Measurements from ENCODE around the gene WRNIP1.

The WRNIP1 gene

DNA sequence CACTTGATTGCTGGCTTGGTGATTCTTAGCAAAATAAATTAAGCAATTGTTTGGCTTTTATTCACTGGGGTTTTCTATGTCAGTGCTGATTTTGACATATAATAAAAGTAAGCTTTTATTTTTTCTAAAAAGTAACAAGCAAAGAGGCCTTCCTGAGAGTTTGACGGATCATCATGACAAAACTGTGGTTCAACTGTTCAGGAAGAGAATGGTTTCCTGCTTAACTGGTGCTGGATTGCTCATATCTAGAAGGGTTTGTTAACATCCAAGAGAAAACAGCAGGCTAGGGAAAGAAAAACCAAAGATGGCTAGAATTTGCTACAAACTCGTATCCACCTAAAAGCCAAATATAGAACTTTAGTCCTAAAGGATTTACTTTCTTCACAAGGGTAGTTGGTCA, 55.2 kb downstream of the WRNIP1 start:
- no peak for TF ChIP-seq CTCF (IDR thresholded peaks at IDR 0.05; ENCODE audit: low read depth, low read length, missing control alignments)
- DNase-seq (ENCODE audit: low read depth) = no peak
- H3K4me3 ChIP-seq (ENCODE audit: low read depth, low read length) = no peak overlapping the region

DNA sequence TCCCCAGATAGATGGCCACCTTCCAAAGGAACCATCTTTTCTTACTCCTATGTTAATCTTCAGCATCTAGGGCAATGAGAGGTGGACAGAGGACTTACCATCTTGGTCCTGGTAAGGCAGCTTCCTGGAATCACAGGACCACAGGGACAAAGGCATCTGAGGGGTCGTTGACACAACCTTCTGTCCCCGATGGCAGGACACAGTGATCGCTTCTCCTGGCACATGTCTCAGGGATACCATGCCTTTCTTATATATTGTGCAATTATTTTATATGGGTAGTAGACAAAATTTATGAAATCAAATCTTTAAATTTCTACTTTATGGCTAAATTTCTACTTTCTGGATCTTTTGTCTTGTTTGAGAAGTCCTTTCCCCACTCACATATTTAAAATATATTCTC, 56.4 kb downstream of the WRNIP1 start:
- no peak for DNase-seq (ENCODE audit: low read depth)
- no peak for TF ChIP-seq CTCF (IDR thresholded peaks at IDR 0.05; ENCODE audit: low read depth, low read length, missing control alignments)
- H3K4me3 ChIP-seq (ENCODE audit: low read depth, low read length) = no peak overlapping the region

- no peak for DNase-seq (ENCODE audit: low read depth)
- no peak overlapping the region for H3K4me3 ChIP-seq (ENCODE audit: low read depth, low read length)
- TF ChIP-seq CTCF (IDR thresholded peaks at IDR 0.05; ENCODE audit: low read depth, low read length, missing control alignments) = no peak
These were observed 58.1 kb downstream of the WRNIP1 start for GRCh38 chr6:2823104-2823850.

GRCh38 chr6:2826131-2826530, 60.9 kb downstream of the WRNIP1 start:
- TF ChIP-seq CTCF (IDR thresholded peaks at IDR 0.05; ENCODE audit: low read depth, low read length, missing control alignments) = no peak
- H3K4me3 ChIP-seq (ENCODE audit: low read depth, low read length) = no peak overlapping the region
- DNase-seq (ENCODE audit: low read depth) = no peak

- DNase-seq (ENCODE audit: low read depth) = no peak
- no peak for TF ChIP-seq CTCF (IDR thresholded peaks at IDR 0.05; ENCODE audit: low read depth, low read length, missing control alignments)
- no peak overlapping the region for H3K4me3 ChIP-seq (ENCODE audit: low read depth, low read length)
These were observed 61.9 kb downstream of the WRNIP1 start for GRCh38 chr6:2827142-2827541.

GRCh38 chr6:2828629-2829028, 63.4 kb downstream of the WRNIP1 start:
- no peak overlapping the region for H3K4me3 ChIP-seq (ENCODE audit: low read depth, low read length)
- no peak for DNase-seq (ENCODE audit: low read depth)
- no peak for TF ChIP-seq CTCF (IDR thresholded peaks at IDR 0.05; ENCODE audit: low read depth, low read length, missing control alignments)

DNA sequence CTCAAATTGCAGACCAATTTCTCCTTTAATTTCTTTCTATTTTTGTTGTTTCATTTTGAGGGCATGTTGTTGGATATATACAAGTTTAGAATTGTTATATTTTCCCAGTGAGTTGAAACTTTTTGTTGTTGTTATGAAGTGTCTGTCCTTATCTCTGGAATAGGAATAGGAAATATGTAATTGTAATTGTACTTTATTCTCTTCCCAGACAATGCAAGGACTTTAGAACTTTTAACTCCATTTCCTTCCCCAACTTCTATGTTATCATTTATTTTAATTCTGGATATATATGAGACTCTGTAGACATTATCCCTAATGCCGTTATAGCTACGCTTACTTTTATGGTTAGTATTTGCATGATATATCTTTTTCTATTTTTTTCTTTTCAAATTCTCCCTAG, 64.1 kb downstream of the WRNIP1 start:
- TF ChIP-seq CTCF (IDR thresholded peaks at IDR 0.05; ENCODE audit: low read depth, low read length, missing control alignments) = no peak
- no peak overlapping the region for H3K4me3 ChIP-seq (ENCODE audit: low read depth, low read length)
- DNase-seq (ENCODE audit: low read depth) = no peak

Data from GM12864 (cell line).